GM12864 (cell line): ENCODE measurements around the gene DRC7.

Source experiments
- DNase-seq: peaks from one replicate; pipeline ENCODE4 v3.0.0-alpha.2; 2011; ENCODE audit warnings: low read depth
- H3K4me3 ChIP-seq: 2 replicates; pipeline ENCODE4 v1.5.1; 2011; ENCODE audit warnings: mild to moderate bottlenecking, low read depth, low read length, control low read depth
- CTCF ChIP-seq: IDR thresholded peaks from 2 replicates; pipeline ENCODE4 v1.5.1; 2011; ENCODE audit warnings: low read depth, mild to moderate bottlenecking, moderate library complexity, low read length, control low read depth, inconsistent platforms; ENCODE audit errors: missing control alignments

The DRC7 gene

GRCh38 chr16:57753448-57754353 is 59.1 kb downstream of the DRC7 start:
- no peak for TF ChIP-seq CTCF
- no peak overlapping the region for H3K4me3 ChIP-seq
- no peak for DNase-seq

GRCh38 chr16:57754354-57755060 is 59.9 kb downstream of the DRC7 start:
- DNase-seq = no peak
- H3K4me3 ChIP-seq = no peak overlapping the region
- no peak for TF ChIP-seq CTCF

GRCh38 chr16:57755061-57755684 is 60.6 kb downstream of the DRC7 start:
- no peak overlapping the region for H3K4me3 ChIP-seq
- peak; percentile 10 for TF ChIP-seq CTCF
- no peak for DNase-seq

GRCh38 chr16:57755726-57756423 is 61.3 kb downstream of the DRC7 start:
- no peak for DNase-seq
- TF ChIP-seq CTCF = no peak

GRCh38 chr16:57756424-57757325 is 62.1 kb downstream of the DRC7 start:
- no peak for DNase-seq
- H3K4me3 ChIP-seq = no peak overlapping the region
- no peak for TF ChIP-seq CTCF

More at GRCh38 chr16:57755726-57756423, 61.3 kb downstream of the DRC7 start:
- no peak overlapping the region for H3K4me3 ChIP-seq

GRCh38 chr16:57757326-57757786 is 62.8 kb downstream of the DRC7 start:
- TF ChIP-seq CTCF = peak; percentile 88
- DNase-seq = peak; percentile 21
- no peak overlapping the region for H3K4me3 ChIP-seq
